B cell (primary cell): ENCODE results near the gene SPX.

ENCODE experiments used
- EZH2 ChIP-seq: IDR thresholded peaks from 2 replicates; pipeline ENCODE4 v1.6.1; 2012; ENCODE audit warnings: borderline replicate concordance, low read depth, mild to moderate bottlenecking, moderate library complexity, low read length; ENCODE audit not compliant: insufficient read depth, poor library complexity, severe bottlenecking
- TF ChIP-seq, protein P1 (sequence below): fragments of 200-600 bp; IDR thresholded peaks from one replicate; pipeline ENCODE4 v1.8.0; 2022; ENCODE audit warnings: antibody characterized with exemption, mild to moderate bottlenecking

DNA sequence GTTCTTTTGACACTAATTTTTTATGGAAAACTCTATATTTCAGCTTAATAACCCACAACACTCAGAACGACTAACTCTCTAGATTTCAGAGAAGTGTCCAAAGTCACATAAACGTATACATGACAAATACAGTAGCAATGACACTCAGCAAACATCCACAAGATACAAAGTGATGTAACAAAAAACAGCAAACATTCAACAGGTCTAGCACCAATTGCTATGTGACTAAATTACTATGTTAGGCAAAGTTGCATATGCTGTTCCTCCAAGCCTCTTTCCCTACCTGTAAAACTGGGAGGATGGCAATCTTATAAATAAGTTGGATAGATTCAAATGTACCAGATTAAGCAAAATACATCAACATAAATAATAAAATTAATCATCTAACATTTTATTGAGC, 26.3 kb upstream of the SPX start:
- TF ChIP-seq, protein P1, sequence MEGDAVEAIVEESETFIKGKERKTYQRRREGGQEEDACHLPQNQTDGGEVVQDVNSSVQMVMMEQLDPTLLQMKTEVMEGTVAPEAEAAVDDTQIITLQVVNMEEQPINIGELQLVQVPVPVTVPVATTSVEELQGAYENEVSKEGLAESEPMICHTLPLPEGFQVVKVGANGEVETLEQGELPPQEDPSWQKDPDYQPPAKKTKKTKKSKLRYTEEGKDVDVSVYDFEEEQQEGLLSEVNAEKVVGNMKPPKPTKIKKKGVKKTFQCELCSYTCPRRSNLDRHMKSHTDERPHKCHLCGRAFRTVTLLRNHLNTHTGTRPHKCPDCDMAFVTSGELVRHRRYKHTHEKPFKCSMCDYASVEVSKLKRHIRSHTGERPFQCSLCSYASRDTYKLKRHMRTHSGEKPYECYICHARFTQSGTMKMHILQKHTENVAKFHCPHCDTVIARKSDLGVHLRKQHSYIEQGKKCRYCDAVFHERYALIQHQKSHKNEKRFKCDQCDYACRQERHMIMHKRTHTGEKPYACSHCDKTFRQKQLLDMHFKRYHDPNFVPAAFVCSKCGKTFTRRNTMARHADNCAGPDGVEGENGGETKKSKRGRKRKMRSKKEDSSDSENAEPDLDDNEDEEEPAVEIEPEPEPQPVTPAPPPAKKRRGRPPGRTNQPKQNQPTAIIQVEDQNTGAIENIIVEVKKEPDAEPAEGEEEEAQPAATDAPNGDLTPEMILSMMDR: no peak
- TF ChIP-seq EZH2: no peak
